Measurements from ENCODE around the gene ATL1.

DNA sequence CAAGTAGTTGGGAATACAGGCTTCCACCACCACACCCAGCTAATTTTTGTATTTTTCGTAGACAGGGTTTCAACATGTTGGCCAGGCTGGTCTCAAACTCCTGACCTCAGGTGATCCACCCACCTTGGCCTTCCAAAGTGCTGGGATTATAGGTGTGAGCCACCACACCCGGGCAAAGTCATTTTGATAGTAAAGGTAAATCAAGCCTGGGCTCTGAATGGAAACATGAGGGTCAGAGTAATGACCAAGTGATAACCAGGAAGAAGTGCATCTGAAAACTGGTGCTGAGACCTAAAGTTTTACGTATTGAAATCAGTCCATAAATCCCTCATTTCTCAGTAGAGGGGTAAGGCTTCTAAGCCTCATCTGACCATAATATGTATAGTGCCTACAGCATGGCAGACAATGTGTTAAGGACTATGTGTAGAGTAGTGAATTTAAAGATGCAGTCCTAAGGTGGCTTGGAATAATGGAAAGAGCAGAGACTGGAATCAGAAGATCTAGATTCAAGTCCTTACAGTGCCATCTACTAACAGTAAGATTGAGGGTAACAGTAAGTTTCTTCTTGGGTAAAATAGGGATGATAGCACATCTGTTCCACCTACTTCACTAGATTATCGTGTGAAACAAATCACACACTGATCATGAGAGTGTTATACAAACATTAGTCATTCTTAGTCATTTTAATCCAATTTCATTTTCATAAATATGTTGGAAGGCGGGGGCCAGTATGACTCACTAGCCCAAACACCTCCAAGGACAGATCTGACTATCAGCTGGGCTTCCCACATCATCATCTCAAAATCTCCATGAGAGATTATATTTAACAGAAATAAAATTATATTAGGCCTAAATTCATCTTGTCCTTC, 38.8 kb upstream of the ATL1 start:
- no peak for TF ChIP-seq POLR2A (IDR thresholded peaks at IDR 0.05)
- TF ChIP-seq, protein P1, sequence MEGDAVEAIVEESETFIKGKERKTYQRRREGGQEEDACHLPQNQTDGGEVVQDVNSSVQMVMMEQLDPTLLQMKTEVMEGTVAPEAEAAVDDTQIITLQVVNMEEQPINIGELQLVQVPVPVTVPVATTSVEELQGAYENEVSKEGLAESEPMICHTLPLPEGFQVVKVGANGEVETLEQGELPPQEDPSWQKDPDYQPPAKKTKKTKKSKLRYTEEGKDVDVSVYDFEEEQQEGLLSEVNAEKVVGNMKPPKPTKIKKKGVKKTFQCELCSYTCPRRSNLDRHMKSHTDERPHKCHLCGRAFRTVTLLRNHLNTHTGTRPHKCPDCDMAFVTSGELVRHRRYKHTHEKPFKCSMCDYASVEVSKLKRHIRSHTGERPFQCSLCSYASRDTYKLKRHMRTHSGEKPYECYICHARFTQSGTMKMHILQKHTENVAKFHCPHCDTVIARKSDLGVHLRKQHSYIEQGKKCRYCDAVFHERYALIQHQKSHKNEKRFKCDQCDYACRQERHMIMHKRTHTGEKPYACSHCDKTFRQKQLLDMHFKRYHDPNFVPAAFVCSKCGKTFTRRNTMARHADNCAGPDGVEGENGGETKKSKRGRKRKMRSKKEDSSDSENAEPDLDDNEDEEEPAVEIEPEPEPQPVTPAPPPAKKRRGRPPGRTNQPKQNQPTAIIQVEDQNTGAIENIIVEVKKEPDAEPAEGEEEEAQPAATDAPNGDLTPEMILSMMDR (IDR thresholded peaks at IDR 0.05), result no peak

Measured in uterus (tissue), 2 donors.